ENCODE results near the gene MTRR.

- TF ChIP-seq POLR2AphosphoS5 (IDR thresholded peaks at IDR 0.05; ENCODE audit: borderline replicate concordance, low read depth, low read length) (no peak), EZH2 (IDR thresholded peaks at IDR 0.05) (no peak)
Measured at GRCh38 chr5:7824995-7825394, 44.0 kb upstream of the MTRR start.

Measured in SK-N-MC (cell line).